ENCODE data around the gene OTOF. TPM values are rescaled to one million over a fixed set of nuclear protein-coding genes. Genes with fewer than 3 reads are reported as not detected.

Gene OTOF
- total and polyA plus RNA-seq, 2 of the 13 experiments (the other 11 are each of a cell fraction or from before 2014, with no cell fraction given): 0.04 TPM; not detected in 1

- WGBS (ENCODE audit: low lambda C conversion rate): 44% methylated on average over 12 of the region's 13 CpGs
- Histone ChIP-seq H3K36me3 (replicated peaks in 1 of 2; ENCODE audit: control insufficient read depth in 1 of 2, insufficient read depth in 2 of 2, low read length in 2 of 2) (no peaks in the 10 kb centered on the region), H3K27ac (ENCODE audit: extremely low read length, insufficient read depth, low read length) (no peak overlapping the region), H3K4me3 (replicated peaks in 1 of 3; ENCODE audit: insufficient read depth in 1 of 3, low read depth in 2 of 3, low read length in 3 of 3) (no peak overlapping the region), H3K79me2 (ENCODE audit: insufficient read depth, low read length) (no peaks in the 10 kb centered on the region), H4K20me1 (ENCODE audit: insufficient read depth, low read length) (no peaks in the 10 kb centered on the region), H3K4me1 (ENCODE audit: insufficient read depth, low read length) (peaks cover 40% of the 10 kb centered on the region), H3K9me3 (ENCODE audit: low read length) (no peaks in the 10 kb centered on the region), H3K4me2 (ENCODE audit: low read depth, low read length) (no peak overlapping the region), H3K9ac (ENCODE audit: insufficient read depth, low read depth, low read length) (no peak overlapping the region), H3K27me3 (ENCODE audit: control insufficient read depth in 1 of 2, insufficient read depth in 2 of 2, low read length in 2 of 2) (peaks cover 0 to 50% of the 10 kb centered on the region in 2 experiments; a peak in 3 of 5 replicates), H2AFZ (ENCODE audit: low read length) (no peak overlapping the region)
- no peak for DNase-seq (ENCODE audit: low spot score)
- in situ Hi-C loops (cut with HindIII; ENCODE audit: extremely low pct_ligation_motif_present, low pct_unique_long_range_greater_than_20kb): no loop called here
- BruUV-seq (replicated peaks): no TSS peak
- ChIA-PET CTCF (ENCODE audit: low intra/inter-chr PET ratio, low total read pairs) (no interaction called here), POLR2A (no interaction called here)
- peak; percentile 28 for ATAC-seq
- FAIRE-seq: peak; percentile 58
- intact Hi-C loops (cut with micrococcal nuclease; ENCODE audit: unreplicated experiment): no loop called here
- TF ChIP-seq KDM1A (CRISPR knock-in tag; IDR thresholded peaks at IDR 0.05) (no peak), PPARG (CRISPR knock-in tag; conservative IDR thresholded peaks at IDR 0.05) (peak; percentile 78; the same call in 1 of the 2 replicates), ZNF580 (CRISPR knock-in tag; IDR thresholded peaks at IDR 0.05; ENCODE audit: borderline replicate concordance, low read depth) (no peak), HNF4A (CRISPR knock-in tag; IDR thresholded peaks at IDR 0.05) (0 out of 2 replicates have a peak, but pooled peaks have one; percentile 8), NCOA1 (CRISPR knock-in tag; IDR thresholded peaks at IDR 0.05) (no peak), CREB1 (IDR thresholded peaks at IDR 0.05) (no peak), CREB1 (CRISPR knock-in tag; IDR thresholded peaks at IDR 0.05) (no peak), PTBP1 (IDR thresholded peaks at IDR 0.05; ENCODE audit: low read depth, low read length, poor library complexity, severe bottlenecking) (no peak), ZNF326 (CRISPR knock-in tag; IDR thresholded peaks at IDR 0.05; ENCODE audit: borderline replicate concordance) (no peak), RARA (CRISPR knock-in tag; IDR thresholded peaks at IDR 0.05) (peak; percentile 37; the same call in 1 of the 2 replicates), FIP1L1 (IDR thresholded peaks at IDR 0.05; ENCODE audit: borderline replicate concordance, insufficient read depth, low read depth, low read length) (no peak), TEF (CRISPR knock-in tag; IDR thresholded peaks at IDR 0.05) (no peak), ZNF207 (IDR thresholded peaks at IDR 0.05; ENCODE audit: borderline replicate concordance) (no peak), RXRA (CRISPR knock-in tag; IDR thresholded peaks at IDR 0.05) (peak; percentile 17; the same call in 1 of the 2 replicates), ZFP1 (CRISPR knock-in tag; IDR thresholded peaks at IDR 0.05) (peak; percentile 84; the same call in 1 of the 2 replicates), ZNF484 (CRISPR knock-in tag; IDR thresholded peaks at IDR 0.05; ENCODE audit: borderline replicate concordance, low read depth) (no peak), JDP2 (CRISPR knock-in tag; IDR thresholded peaks at IDR 0.05; ENCODE audit: borderline replicate concordance) (no peak), IKZF4 (CRISPR knock-in tag; IDR thresholded peaks at IDR 0.05; ENCODE audit: borderline replicate concordance, low read depth, not compliant biosample characterization) (no peak), ZNF777 (CRISPR knock-in tag; IDR thresholded peaks at IDR 0.05) (no peak), EZH2 (conservative IDR thresholded peaks at IDR 0.05; ENCODE audit: low read depth, low read length) (no peak), ZNF501 (CRISPR knock-in tag; IDR thresholded peaks at IDR 0.05) (no peak), BHLHE40 (IDR thresholded peaks at IDR 0.05; ENCODE audit: low read length) (no peak)
- TF ChIP-seq, protein P1, sequence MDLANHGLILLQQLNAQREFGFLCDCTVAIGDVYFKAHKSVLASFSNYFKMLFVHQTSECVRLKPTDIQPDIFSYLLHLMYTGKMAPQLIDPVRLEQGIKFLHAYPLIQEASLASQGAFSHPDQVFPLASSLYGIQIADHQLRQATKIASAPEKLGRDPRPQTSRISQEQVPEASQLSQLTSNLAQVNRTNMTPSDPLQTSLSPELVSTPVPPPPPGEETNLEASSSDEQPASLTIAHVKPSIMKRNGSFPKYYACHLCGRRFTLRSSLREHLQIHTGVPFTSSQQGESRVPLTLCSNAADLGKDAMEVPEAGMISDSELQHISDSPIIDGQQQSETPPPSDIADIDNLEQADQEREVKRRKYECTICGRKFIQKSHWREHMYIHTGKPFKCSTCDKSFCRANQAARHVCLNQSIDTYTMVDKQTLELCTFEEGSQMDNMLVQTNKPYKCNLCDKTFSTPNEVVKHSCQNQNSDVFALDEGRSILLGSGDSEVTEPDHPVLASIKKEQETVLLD (CRISPR knock-in tag; IDR thresholded peaks at IDR 0.05; ENCODE audit: low read depth): no peak
- TF ChIP-seq, protein P2, sequence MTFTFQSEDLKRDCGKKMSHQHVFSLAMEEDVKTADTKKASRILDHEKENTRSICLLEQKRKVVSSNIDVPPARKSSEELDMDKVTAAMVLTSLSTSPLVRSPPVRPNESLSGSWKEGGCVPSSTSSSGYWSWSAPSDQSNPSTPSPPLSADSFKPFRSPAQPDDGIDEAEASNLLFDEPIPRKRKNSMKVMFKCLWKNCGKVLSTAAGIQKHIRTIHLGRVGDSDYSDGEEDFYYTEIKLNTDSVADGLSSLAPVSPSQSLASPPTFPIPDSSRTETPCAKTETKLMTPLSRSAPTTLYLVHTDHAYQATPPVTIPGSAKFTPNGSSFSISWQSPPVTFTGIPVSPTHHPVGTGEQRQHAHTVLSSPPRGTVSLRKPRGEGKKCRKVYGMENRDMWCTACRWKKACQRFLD (CRISPR knock-in tag; IDR thresholded peaks at IDR 0.05; ENCODE audit: borderline replicate concordance): no peak
These were observed 6.1 kb upstream of the OTOF start for GRCh38 chr2:26483957-26484565.

Data from HepG2 (cell line).